Measurements from ENCODE around the gene GLIS2.

GLIS2 gene

GRCh38 chr16:4381935-4382794 lies 66.3 kb downstream of the GLIS2 start:
- DNase-seq (ENCODE audit: low read depth in 2 of 2): no peak

GRCh38 chr16:4382795-4383357 lies 67.0 kb downstream of the GLIS2 start:
- no peak for DNase-seq (ENCODE audit: low read depth in 2 of 2)

GRCh38 chr16:4383591-4384444 lies 68.0 kb downstream of the GLIS2 start:
- no peak for DNase-seq (ENCODE audit: low read depth in 2 of 2)

DNA sequence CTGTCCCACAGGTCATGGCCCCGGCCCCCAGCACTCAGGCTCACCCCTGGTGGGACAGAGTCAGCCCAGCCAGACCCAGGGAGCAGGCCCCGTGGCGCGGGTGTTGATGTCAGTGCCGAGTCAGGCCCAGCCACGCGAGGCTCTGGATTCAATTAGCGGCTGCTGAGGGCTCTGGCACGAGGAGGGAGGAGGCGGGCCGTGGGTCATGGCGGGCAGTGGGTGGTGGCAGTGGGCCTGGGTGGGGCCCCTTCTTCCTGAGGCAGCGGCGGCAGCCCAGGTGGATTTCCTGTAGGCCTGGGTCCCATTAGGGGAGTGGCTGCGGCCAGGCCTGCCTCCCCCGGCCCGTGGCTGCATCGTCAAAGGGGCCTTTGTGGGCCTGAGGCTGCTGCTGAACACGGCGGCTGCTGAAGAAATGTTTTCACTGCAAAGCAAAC lies 68.7 kb downstream of the GLIS2 start:
- no peak for DNase-seq (ENCODE audit: low read depth in 2 of 2)

DNA sequence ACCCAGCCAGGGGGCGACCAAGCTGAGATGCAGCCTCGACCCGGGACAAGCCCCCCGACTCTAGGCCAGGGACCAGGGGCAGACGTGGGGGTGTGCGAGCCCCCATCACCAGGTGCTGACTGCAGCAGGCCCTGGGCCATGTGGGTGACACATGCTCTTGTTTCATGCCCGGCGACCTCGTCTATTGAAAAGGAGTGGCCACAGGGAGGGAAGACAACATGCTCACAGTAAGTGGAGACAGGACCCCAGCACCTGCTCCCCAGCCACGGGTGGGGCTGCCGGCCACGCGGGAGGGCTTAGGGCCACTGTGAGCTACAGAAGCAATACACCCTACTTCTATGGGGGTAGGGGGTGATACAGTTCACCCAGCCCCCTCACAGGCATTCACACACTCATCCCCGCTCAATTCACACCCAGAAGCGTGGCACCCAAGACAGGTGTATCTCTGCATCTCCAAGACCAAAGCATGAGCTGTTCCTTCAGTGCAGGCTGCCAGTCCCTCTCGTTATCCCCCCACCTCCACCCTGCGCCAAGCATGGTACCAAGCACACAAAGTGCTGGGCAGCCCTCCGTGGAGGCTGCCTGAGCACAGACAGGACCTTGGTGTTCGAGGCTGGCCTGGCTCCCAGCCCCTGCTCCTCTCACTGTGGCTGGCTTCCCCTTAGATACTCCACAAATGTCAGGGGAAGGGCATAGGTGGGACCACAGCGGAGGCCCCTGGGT lies 69.4 kb downstream of the GLIS2 start:
- no peak for DNase-seq (ENCODE audit: low read depth in 2 of 2)

DNA sequence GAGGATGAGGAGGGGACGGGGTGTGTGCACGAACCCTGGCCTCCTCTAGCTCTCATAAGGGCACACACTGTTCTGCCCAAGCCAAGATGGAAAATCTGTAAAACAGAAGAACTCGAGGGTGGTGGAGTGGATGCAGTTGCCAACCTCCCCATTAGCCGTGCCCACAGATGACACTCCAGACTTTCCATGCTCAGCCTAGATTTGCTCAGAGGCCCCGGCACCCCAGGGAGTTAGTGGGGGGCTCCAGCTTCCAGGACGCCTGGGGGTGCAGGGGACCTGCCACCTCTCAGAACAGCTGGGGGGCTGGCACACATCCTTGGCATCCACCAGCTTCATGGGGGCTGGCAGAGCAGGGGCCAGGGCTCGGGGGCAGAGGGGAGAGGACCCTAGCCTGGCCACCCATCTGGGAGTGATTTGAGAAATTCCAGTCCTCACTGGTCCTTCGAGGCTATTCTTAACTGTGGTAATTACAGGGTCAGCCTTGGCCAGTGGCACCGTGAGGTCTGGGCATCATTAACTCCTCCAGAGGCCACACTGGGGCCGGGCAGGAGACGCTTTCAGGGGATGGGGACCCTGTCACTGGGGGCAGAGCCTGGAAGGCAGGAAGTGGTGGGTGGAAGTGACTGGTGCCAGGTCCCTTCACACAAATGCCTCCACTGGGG lies 70.1 kb downstream of the GLIS2 start:
- DNase-seq (ENCODE audit: low read depth in 2 of 2): no peak

- DNase-seq (ENCODE audit: low read depth in 2 of 2): no peak
These were observed 70.6 kb downstream of the GLIS2 start for GRCh38 chr16:4386451-4386805.

DNA sequence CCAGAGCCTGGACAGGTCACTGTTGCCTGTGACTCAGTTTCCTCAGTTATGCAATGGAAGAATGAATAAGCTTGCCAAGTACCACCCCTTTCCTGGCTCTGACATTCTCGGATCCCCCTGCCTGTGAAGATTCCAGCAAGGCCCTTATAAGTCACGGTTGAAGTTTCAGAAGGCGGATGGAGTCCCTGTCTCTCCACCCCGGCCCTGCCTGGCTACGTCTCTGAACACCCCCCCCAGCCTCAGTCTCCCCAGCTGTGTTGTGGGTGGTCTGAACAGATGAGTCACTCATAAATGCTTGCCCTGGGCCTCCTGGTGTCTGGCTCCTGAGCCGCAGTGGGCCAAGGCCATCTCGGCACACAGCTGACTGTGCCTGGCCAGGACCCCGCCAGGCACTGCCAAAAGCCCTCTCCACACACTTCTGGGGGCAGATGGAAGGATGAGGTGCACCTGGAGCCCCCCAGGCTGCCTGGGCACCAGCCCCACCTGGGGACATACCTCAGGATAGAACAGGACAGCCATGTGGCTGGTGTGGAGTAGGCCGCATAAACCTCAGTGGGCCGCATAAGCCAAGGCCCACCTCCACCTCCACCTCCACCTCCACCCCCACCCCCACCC lies 71.2 kb downstream of the GLIS2 start:
- DNase-seq (ENCODE audit: low read depth in 2 of 2): no peak

DNA sequence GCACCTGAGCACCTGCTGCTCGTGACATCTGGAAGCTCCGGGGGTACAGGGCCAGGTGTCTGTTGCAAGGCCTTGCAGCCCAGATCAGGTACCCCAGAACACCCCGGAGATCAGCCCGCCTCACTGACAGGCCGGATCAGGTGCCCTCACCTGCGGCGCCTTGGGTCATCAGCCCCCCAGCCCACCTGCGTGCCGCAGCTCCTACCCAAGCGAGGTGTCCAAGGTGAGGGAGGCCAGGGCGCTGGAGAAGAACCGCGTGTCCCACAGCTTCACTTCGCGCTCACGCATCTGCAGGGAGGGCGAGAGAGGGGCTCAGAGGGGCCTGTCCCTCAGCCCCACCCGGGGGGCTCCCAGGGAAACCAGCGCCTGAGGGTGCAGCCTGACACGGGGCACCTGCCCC lies 71.9 kb downstream of the GLIS2 start:
- no peak for DNase-seq (ENCODE audit: low read depth in 2 of 2)

DNA sequence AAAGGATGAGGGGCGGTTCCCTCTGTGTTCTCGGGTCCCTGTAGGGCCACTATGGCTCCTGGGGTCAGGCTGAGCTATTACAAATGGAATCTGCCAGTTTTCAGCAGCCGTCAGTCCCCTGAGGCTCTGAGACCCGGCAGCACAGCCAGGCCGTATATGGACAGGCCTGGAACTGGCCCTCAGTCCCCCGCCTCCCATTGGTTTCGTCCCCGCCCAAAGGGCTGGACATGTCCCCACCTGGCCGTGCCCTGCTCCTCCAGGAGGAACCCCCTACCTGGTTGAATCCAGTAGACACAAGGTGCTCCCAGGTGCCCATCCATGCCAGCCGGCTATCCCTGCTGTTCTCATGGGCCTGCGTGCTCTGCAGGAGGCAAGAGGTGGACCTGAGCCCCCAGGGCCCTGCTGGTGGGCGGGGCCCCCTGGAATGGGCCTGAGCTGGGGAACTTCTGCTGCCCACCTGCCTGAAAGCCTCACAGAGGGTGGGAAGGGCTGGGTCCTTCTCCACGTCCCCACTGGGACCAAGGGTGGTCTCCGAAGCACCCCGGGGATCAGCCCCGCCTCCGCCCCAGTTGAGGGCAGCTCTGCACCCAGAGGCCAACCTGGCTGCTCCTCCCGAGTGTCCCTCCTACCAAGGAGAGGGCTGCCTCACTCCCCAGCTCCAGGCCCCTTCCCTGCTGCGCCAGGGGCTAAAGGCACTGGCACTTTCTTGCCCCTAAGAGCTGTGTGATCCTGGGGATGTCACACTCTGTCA lies 72.6 kb downstream of the GLIS2 start:
- no peak for DNase-seq (ENCODE audit: low read depth in 2 of 2)
